Left forelimb (tissue), 1 donor: ENCODE data around the gene NAALADL2.

ENCODE experiments used
- DNase-seq: peaks from one replicate; pipeline ENCODE4 v3.0.0-alpha.2; 2018; ENCODE audit warnings: low spot score

NAALADL2 gene

GRCh38 chr3:174986685-174987084, 127.6 kb downstream of the NAALADL2 start:
- no peak for DNase-seq

GRCh38 chr3:175001091-175001490, 142.0 kb downstream of the NAALADL2 start:
- no peak for DNase-seq

GRCh38 chr3:175002732-175003143, 143.6 kb downstream of the NAALADL2 start:
- DNase-seq = no peak

GRCh38 chr3:175003590-175003989, 144.5 kb downstream of the NAALADL2 start:
- no peak for DNase-seq

- no peak for DNase-seq
Observed at GRCh38 chr3:175005193-175005592, 146.1 kb downstream of the NAALADL2 start.

GRCh38 chr3:175005881-175006280, 146.7 kb downstream of the NAALADL2 start:
- DNase-seq = no peak

GRCh38 chr3:175007306-175007705, 148.2 kb downstream of the NAALADL2 start:
- DNase-seq = no peak

- DNase-seq = no peak
Observed at GRCh38 chr3:175009295-175009694, 150.2 kb downstream of the NAALADL2 start.

- no peak for DNase-seq
Observed at GRCh38 chr3:175015056-175015635, 156.0 kb downstream of the NAALADL2 start.

GRCh38 chr3:175018946-175019727, 160.0 kb downstream of the NAALADL2 start:
- no peak for DNase-seq

- DNase-seq = no peak
Observed at GRCh38 chr3:175020101-175020500, 161.0 kb downstream of the NAALADL2 start.

GRCh38 chr3:175029828-175030227, 170.7 kb downstream of the NAALADL2 start:
- no peak for DNase-seq

- no peak for DNase-seq
Observed at GRCh38 chr3:175039875-175040274, 180.7 kb downstream of the NAALADL2 start.

GRCh38 chr3:175041369-175041768, 182.2 kb downstream of the NAALADL2 start:
- no peak for DNase-seq

GRCh38 chr3:175046601-175047000, 187.5 kb downstream of the NAALADL2 start:
- no peak for DNase-seq

- no peak for DNase-seq
Observed at GRCh38 chr3:175047786-175048185, 188.7 kb downstream of the NAALADL2 start.

- no peak for DNase-seq
Observed at GRCh38 chr3:175057401-175057800, 198.3 kb downstream of the NAALADL2 start.

- no peak for DNase-seq
Observed at GRCh38 chr3:175059788-175060187, 200.7 kb downstream of the NAALADL2 start.

- DNase-seq = no peak
Observed at GRCh38 chr3:175065497-175065896, 206.4 kb downstream of the NAALADL2 start.

- DNase-seq = no peak
Observed at GRCh38 chr3:175066617-175067415, 207.7 kb downstream of the NAALADL2 start.

GRCh38 chr3:175068587-175068986, 209.5 kb downstream of the NAALADL2 start:
- DNase-seq = no peak

GRCh38 chr3:175070946-175071345, 211.8 kb downstream of the NAALADL2 start:
- no peak for DNase-seq
